ENCODE data around the gene FAM117B.
"Not testable (repeated sequence)": the region's sequence is repeated elsewhere in the genome, so short reads cannot be mapped to it uniquely, and the experiment has no call there.

FAM117B gene

GRCh38 chr2:202704248-202704647, 69.5 kb downstream of the FAM117B start:
- DNase-seq: no peak
- Histone ChIP-seq H3K36me3 (replicated peaks) (no peaks in the 10 kb centered on the region), H3K27ac (no peak overlapping the region), H3K27me3 (replicated peaks) (no peaks in the 10 kb centered on the region), H3K4me3 (ENCODE audit: low read depth, low read length) (no peak overlapping the region)
- no peak for TF ChIP-seq CTCF (IDR thresholded peaks at IDR 0.05; ENCODE audit: low read depth, low read length, missing control alignments)
- in situ Hi-C loops (cut with HindIII; ENCODE audit: low pct_ligation_motif_present, low sequenced_read_pairs): no loop called here

GRCh38 chr2:202705446-202706020, 70.8 kb downstream of the FAM117B start:
- no peak for TF ChIP-seq CTCF (IDR thresholded peaks at IDR 0.05; ENCODE audit: low read depth, low read length, missing control alignments)
- H3K4me3 ChIP-seq (ENCODE audit: low read depth, low read length): no peak overlapping the region
- no peak overlapping the region for H3K27ac ChIP-seq
- no peaks in the 10 kb centered on the region for H3K27me3 ChIP-seq (replicated peaks)
- DNase-seq: no peak
- in situ Hi-C loops (cut with HindIII; ENCODE audit: low pct_ligation_motif_present, low sequenced_read_pairs): no loop called here
- no peaks in the 10 kb centered on the region for H3K36me3 ChIP-seq (replicated peaks)

- H3K27ac ChIP-seq; DNase-seq; in situ Hi-C loops (cut with HindIII; ENCODE audit: low pct_ligation_motif_present, low sequenced_read_pairs); H3K27me3 ChIP-seq (replicated peaks); H3K4me3 ChIP-seq (ENCODE audit: low read depth, low read length); H3K36me3 ChIP-seq (replicated peaks): not testable (repeated sequence)
Observed at GRCh38 chr2:202714971-202715935, 80.5 kb downstream of the FAM117B start.

GRCh38 chr2:202716114-202716718, 81.4 kb downstream of the FAM117B start:
- Histone ChIP-seq H3K27me3 (replicated peaks) (no peaks in the 10 kb centered on the region), H3K27ac (no peak overlapping the region), H3K36me3 (replicated peaks) (no peaks in the 10 kb centered on the region), H3K4me3 (ENCODE audit: low read depth, low read length) (no peak overlapping the region)
- in situ Hi-C loops (cut with HindIII; ENCODE audit: low pct_ligation_motif_present, low sequenced_read_pairs): no loop called here
- no peak for TF ChIP-seq CTCF (IDR thresholded peaks at IDR 0.05; ENCODE audit: low read depth, low read length, missing control alignments)
- no peak for DNase-seq

- Histone ChIP-seq H3K27ac (no peak overlapping the region), H3K27me3 (replicated peaks) (no peaks in the 10 kb centered on the region), H3K36me3 (replicated peaks) (no peaks in the 10 kb centered on the region), H3K4me3 (ENCODE audit: low read depth, low read length) (no peak overlapping the region)
- no peak for DNase-seq
- no peak for TF ChIP-seq CTCF (IDR thresholded peaks at IDR 0.05; ENCODE audit: low read depth, low read length, missing control alignments)
- in situ Hi-C loops (cut with HindIII; ENCODE audit: low pct_ligation_motif_present, low sequenced_read_pairs): no loop called here
Observed at GRCh38 chr2:202716953-202717597, 82.3 kb downstream of the FAM117B start.
